GM21423 (cell line): ENCODE measurements around the gene PTDSS2.

Experiments
- ATAC-seq: cut with Tn5 transposase; IDR thresholded peaks from one replicate; pipeline ENCODE4 v1.9.1; 2021; ENCODE audit warnings: mild to moderate bottlenecking, moderate library complexity; ENCODE audit not compliant: unreplicated experiment

The PTDSS2 gene

GRCh38 chr11:528166-528814 is 78.2 kb downstream of the PTDSS2 start:
- ATAC-seq = no peak

- no peak for ATAC-seq
These were observed 79.0 kb downstream of the PTDSS2 start for GRCh38 chr11:528815-529727.

GRCh38 chr11:529728-530411 is 79.8 kb downstream of the PTDSS2 start:
- ATAC-seq = no peak

GRCh38 chr11:530960-531831 is 81.1 kb downstream of the PTDSS2 start:
- ATAC-seq = no peak

GRCh38 chr11:531919-532526 is 81.9 kb downstream of the PTDSS2 start:
- ATAC-seq = no peak

- ATAC-seq = no peak
These were observed 82.5 kb downstream of the PTDSS2 start for GRCh38 chr11:532527-532985.

GRCh38 chr11:532986-533585 is 83.0 kb downstream of the PTDSS2 start:
- ATAC-seq = no peak

GRCh38 chr11:533586-534395 is 83.7 kb downstream of the PTDSS2 start:
- ATAC-seq = no peak

- no peak for ATAC-seq
These were observed 84.5 kb downstream of the PTDSS2 start for GRCh38 chr11:534396-535209.

- no peak for ATAC-seq
These were observed 85.1 kb downstream of the PTDSS2 start for GRCh38 chr11:535210-535518.

GRCh38 chr11:535519-536454 is 85.7 kb downstream of the PTDSS2 start, which contains the start of gene HRAS:
Gene HRAS, minus strand, starts transcription at chr11:535576.
- peak; percentile 61 for ATAC-seq

- peak; percentile 50 for ATAC-seq
These were observed 87.0 kb downstream of the PTDSS2 start, which contains the start of gene LRRC56 for GRCh38 chr11:536841-537621. Gene LRRC56, plus strand, starts transcription at chr11:537527. Its CDS starts 3,158 bp downstream, at chr11:540685.

GRCh38 chr11:537622-538430 is 87.7 kb downstream of the PTDSS2 start:
- no peak for ATAC-seq

- ATAC-seq = no peak
These were observed 88.5 kb downstream of the PTDSS2 start for GRCh38 chr11:538431-539051.

GRCh38 chr11:539971-540481 is 89.9 kb downstream of the PTDSS2 start:
- ATAC-seq = no peak
